ENCODE results near the gene KDM1A.

DNA sequence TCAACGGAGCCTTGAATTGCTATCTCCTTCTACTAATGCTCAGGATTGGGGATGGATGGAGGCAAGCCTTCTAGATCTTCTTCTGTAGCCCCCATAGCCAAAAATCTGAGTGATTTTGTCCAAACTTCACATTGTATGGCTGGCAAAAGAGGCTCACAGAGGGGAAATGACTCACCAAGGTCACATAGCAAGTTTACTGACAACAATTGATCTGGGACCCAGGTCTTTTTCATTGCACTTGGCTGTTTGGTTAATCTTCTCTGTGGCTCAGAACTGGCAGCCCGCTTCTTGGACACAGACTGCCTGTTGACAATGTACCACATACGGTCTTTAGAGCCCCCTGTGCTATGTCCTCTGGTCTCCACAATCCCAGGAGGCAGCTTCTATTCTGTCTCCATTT is 43.6 kb upstream of the KDM1A start:
- TF ChIP-seq POLR2A (IDR thresholded peaks at IDR 0.05; ENCODE audit: low read depth, low read length) (no peak), EZH2 (IDR thresholded peaks at IDR 0.05; ENCODE audit: borderline replicate concordance, low read depth, low read length, severe bottlenecking) (no peak)
- TF ChIP-seq, protein P1, sequence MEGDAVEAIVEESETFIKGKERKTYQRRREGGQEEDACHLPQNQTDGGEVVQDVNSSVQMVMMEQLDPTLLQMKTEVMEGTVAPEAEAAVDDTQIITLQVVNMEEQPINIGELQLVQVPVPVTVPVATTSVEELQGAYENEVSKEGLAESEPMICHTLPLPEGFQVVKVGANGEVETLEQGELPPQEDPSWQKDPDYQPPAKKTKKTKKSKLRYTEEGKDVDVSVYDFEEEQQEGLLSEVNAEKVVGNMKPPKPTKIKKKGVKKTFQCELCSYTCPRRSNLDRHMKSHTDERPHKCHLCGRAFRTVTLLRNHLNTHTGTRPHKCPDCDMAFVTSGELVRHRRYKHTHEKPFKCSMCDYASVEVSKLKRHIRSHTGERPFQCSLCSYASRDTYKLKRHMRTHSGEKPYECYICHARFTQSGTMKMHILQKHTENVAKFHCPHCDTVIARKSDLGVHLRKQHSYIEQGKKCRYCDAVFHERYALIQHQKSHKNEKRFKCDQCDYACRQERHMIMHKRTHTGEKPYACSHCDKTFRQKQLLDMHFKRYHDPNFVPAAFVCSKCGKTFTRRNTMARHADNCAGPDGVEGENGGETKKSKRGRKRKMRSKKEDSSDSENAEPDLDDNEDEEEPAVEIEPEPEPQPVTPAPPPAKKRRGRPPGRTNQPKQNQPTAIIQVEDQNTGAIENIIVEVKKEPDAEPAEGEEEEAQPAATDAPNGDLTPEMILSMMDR (IDR thresholded peaks at IDR 0.05; ENCODE audit: extremely low read depth in 1 of 2, insufficient read depth in 1 of 2, low read depth in 1 of 2, low read length in 2 of 2): no peak
